Adrenal gland (tissue), 12 donors: ENCODE results near the gene PEX14. TPM values are rescaled to one million over a fixed set of nuclear protein-coding genes. Genes with fewer than 3 reads are reported as not detected.
A peak's percentile ranks its signal among the peaks of the same experiment; 100 is the strongest.
"Not testable (repeated sequence)": the region's sequence is repeated elsewhere in the genome, so short reads cannot be mapped to it uniquely, and the experiment has no call there.

ENCODE experiments used
- DNase-seq, 7 donors: peaks; one replicate each; pipeline ENCODE4 v3.0.0-alpha.2; 2019 to 2020
- H3K27ac ChIP-seq, 5 donors: fragments of 200-600 bp; sonication (generic) in 4 of 5; 1 replicate in 3 of 5; 2 replicates in 2 of 5; pipeline versions ENCODE4 v1.5.1 to v1.8.0; 2016 to 2020; ENCODE audit warnings: mild to moderate bottlenecking in 1 of 5
- H3K27me3 ChIP-seq: fragments of 200-600 bp; 2 replicates; pipeline ENCODE4 v1.8.0; 2021
- H3K36me3 ChIP-seq, 2 donors: fragments of 200-600 bp; replicated peaks in 1 of 2; 1 replicate in 1 of 2; 2 replicates in 1 of 2; pipeline versions ENCODE4 v1.5.1 to v1.8.0; 2018 to 2022
- H3K4me1 ChIP-seq, 2 donors: fragments of 200-600 bp; replicated peaks in 1 of 2; 1 replicate in 1 of 2; 2 replicates in 1 of 2; pipeline versions ENCODE4 v1.5.1 to v1.8.0; 2018 to 2021
- H3K4me3 ChIP-seq, 4 donors: fragments of 200-600 bp; sonication (generic) in 3 of 4; one replicate each; pipeline ENCODE4 v1.5.1; 2016 to 2018
- H3K9me3 ChIP-seq, 3 donors: fragments of 200-600 bp; sonication (generic) in 1 of 3; replicated peaks in 1 of 3; 1 replicate in 2 of 3; 2 replicates in 1 of 3; pipeline versions ENCODE4 v1.5.1 to v1.8.0; 2016 to 2021
- POLR2A ChIP-seq, 2 donors: fragments of 450-650 bp; IDR thresholded peaks; one replicate each; pipeline ENCODE4 v1.6.1; 2017; ENCODE audit warnings: antibody characterized with exemption in 2 of 2, mild to moderate bottlenecking in 2 of 2, moderate library complexity in 1 of 2
- WGBS, 4 donors: extraction: QIAGEN DNeasy Blood & Tissue Kit in 2 of 4; methylation state at CpG; one replicate each; pipeline versions ENCODE4 v1.1.5 to v1.1.7; 2013 to 2017; 5-methylcytosine and 5-hydroxymethylcytosine counted together
- intact Hi-C, 2 donors: fragments of 100-400 bp; cut with DNase I; formaldehyde crosslinking; loops; one replicate each; pipeline versions ENCODE4 v1.14.1 to v1.15.0; 2022 to 2023
- polyA plus RNA-seq, 3 donors: library from polyadenylated mRNA; stranded (reverse); fragments of 200-250 nt in 2 of 3; fragments of 350-450 nt in 1 of 3; fragmentation: Illumina TruSeq in 1 of 3; extraction: RNeasy Lipid Tissue Mini Kit (QIAGEN cat#74804) in 1 of 3; gene quantifications; one replicate each; pipeline ENCODE4 v1.2.3, GENCODE V29; 2013 to 2014
- total RNA-seq, 9 donors: library from RNA; depleted of rRNA in 4 of 9; stranded (reverse); fragments of >200 nt in 4 of 9; fragments of 120-200 nt in 1 of 9; fragmentation: NEBNext Ultra II Directional in 1 of 9; extraction: Animal tissue kit (Norgen Biotek cat#: 25700) in 1 of 9; gene quantifications; one replicate each; pipeline versions ENCODE4 v1.1.0 to v1.2.4, GENCODE V29; 2013 to 2023
- TF ChIP-seq, protein P1 (sequence below), 6 experiments: fragments of 450-650 bp in 4 of 6; fragments of 200-600 bp in 2 of 6; sonication (generic) in 1 of 6; IDR thresholded peaks; 1 replicate in 5 of 6; 2 replicates in 1 of 6; pipeline versions ENCODE4 v1.5.1 to v1.8.0; 2016 to 2021; ENCODE audit warnings: antibody characterized with exemption in 6 of 6, mild to moderate bottlenecking in 2 of 6, moderate library complexity in 1 of 6
- donor health status: healthy with polysubstance abuse.
- donor health status: Bipolar disorder and iron deficiency.
- donor health status: DM: yes; HTN: yes; CAD: no.
- donor health status: DM: no; HTN: no; CAD: no.
- donor health status: DM: no; HTN: no; CAD: no.
- donor health status: DM: yes; HTN: yes; CAD: no.

The PEX14 gene
- total and polyA plus RNA-seq, 12 donors, result 9.7 to 23.9 (median 18.1) TPM

GRCh38 chr1:10450836-10451235, 23.9 kb upstream of the PEX14 start:
- Histone ChIP-seq H3K9me3 (no peaks in the 10 kb centered on the region), H3K27me3 (no peaks in the 10 kb centered on the region), H3K27ac (no peak overlapping the region), H3K36me3 (no peaks in the 10 kb centered on the region), H3K4me1 (no peaks in the 10 kb centered on the region), H3K4me3 (no peak overlapping the region)
- 49 to 63% (median 54%) methylated on average over 6 of the region's 6 CpGs for WGBS, 4 donors
- DNase-seq, result no peak
- intact Hi-C loops, result no loop called here
- TF ChIP-seq POLR2A (IDR thresholded peaks at IDR 0.05), result no peak
- TF ChIP-seq, protein P1, sequence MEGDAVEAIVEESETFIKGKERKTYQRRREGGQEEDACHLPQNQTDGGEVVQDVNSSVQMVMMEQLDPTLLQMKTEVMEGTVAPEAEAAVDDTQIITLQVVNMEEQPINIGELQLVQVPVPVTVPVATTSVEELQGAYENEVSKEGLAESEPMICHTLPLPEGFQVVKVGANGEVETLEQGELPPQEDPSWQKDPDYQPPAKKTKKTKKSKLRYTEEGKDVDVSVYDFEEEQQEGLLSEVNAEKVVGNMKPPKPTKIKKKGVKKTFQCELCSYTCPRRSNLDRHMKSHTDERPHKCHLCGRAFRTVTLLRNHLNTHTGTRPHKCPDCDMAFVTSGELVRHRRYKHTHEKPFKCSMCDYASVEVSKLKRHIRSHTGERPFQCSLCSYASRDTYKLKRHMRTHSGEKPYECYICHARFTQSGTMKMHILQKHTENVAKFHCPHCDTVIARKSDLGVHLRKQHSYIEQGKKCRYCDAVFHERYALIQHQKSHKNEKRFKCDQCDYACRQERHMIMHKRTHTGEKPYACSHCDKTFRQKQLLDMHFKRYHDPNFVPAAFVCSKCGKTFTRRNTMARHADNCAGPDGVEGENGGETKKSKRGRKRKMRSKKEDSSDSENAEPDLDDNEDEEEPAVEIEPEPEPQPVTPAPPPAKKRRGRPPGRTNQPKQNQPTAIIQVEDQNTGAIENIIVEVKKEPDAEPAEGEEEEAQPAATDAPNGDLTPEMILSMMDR (IDR thresholded peaks at IDR 0.05), result no peak

GRCh38 chr1:10451287-10451686, 23.5 kb upstream of the PEX14 start:
- Histone ChIP-seq H3K4me3 (no peak overlapping the region), H3K27me3 (no peaks in the 10 kb centered on the region), H3K4me1 (no peaks in the 10 kb centered on the region), H3K9me3 (no peaks in the 10 kb centered on the region), H3K36me3 (no peaks in the 10 kb centered on the region), H3K27ac (no peak overlapping the region)
- DNase-seq, result no peak
- TF ChIP-seq, protein P1 (IDR thresholded peaks at IDR 0.05), result no peak
- TF ChIP-seq POLR2A (IDR thresholded peaks at IDR 0.05), result no peak
- intact Hi-C loops, result no loop called here
- 17 to 27% (median 19%) methylated on average over 7 to 10 of the region's 10 CpGs for WGBS, 4 donors

DNA sequence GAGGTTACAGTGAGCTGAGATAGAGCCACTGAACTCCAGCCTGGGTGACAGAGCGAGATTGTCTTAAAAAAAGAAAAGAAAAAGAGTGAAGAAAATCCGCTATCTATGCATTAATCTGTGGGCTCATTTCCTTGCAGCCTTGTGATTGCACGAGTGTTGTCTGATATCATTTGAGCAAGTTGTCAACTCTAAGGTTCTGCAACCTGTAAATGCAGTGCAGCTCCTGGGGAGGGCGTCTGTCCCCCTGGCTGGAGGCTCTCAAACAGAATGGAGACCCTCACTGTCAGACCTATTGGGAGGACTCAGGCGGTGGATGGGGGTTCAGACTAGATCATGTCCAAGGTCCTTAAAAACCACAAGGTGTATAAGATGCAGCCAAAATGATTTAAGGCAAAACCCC, 18.7 kb upstream of the PEX14 start:
- Histone ChIP-seq H3K27ac (no peak overlapping the region), H3K9me3 (no peaks in the 10 kb centered on the region), H3K4me3 (no peak overlapping the region), H3K27me3 (no peaks in the 10 kb centered on the region), H3K4me1 (no peaks in the 10 kb centered on the region), H3K36me3 (peaks cover 0 to 3% of the 10 kb centered on the region in 2 donors)
- intact Hi-C loops, result no loop called here
- WGBS, 4 donors, result 78 to 93% (median 86%) methylated on average over 5 of the region's 5 CpGs
- no peak for TF ChIP-seq POLR2A (IDR thresholded peaks at IDR 0.05)
- TF ChIP-seq, protein P1 (IDR thresholded peaks at IDR 0.05), result no peak
- no peak for DNase-seq

DNA sequence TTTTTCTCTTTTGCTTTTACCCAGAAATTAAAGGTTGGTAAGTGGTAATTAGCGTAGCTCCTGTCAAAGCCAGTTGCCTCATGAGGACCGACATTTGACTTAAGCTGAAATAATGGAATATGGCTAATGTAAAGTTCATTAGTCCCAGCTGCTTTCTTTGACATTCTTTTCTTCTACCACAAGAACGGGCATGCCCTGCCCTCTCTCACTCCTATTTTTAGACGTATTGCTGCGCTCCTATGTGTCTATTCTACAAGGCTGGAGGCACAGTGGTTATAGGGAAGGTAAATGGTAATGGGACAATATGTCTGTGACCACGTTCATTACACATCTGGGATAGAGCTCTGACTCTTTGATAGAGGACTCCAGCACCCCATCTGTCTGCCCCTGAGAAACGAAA, 18.1 kb upstream of the PEX14 start:
- Histone ChIP-seq H3K9me3 (no peaks in the 10 kb centered on the region), H3K27ac (no peak overlapping the region), H3K4me3 (no peak overlapping the region), H3K27me3 (no peaks in the 10 kb centered on the region), H3K4me1 (no peaks in the 10 kb centered on the region), H3K36me3 (peaks cover 0 to 9% of the 10 kb centered on the region in 2 donors)
- intact Hi-C loops, result no loop called here
- TF ChIP-seq, protein P1 (IDR thresholded peaks at IDR 0.05), result no peak
- no peak for TF ChIP-seq POLR2A (IDR thresholded peaks at IDR 0.05)
- no peak for DNase-seq
- 83 to 86% (median 83%) methylated on average over 7 of the region's 7 CpGs for WGBS, 4 donors

GRCh38 chr1:10457462-10457861, 17.3 kb upstream of the PEX14 start:
- H3K27me3 ChIP-seq, DNase-seq, H3K4me1 ChIP-seq, intact Hi-C loops, H3K4me3 ChIP-seq, H3K9me3 ChIP-seq: not testable (repeated sequence)
- 60 to 67% (median 65%) methylated on average over 7 of the region's 7 CpGs for WGBS, 4 donors
- Histone ChIP-seq H3K36me3 (peaks cover 0 to 17% of the 10 kb centered on the region in 2 donors), H3K27ac (peak overlapping the region in 1 of 5 donors; percentile 6)
